Ishikawa (cell line): ENCODE data around the gene ARHGAP32.

ENCODE experiments used
- CEBPB ChIP-seq: IDR thresholded peaks from 2 replicates; pipeline ENCODE4 v1.6.1; 2012
- MAX ChIP-seq: IDR thresholded peaks from 2 replicates; pipeline ENCODE4 v1.6.1; 2012
- NFIC ChIP-seq: IDR thresholded peaks from 2 replicates; pipeline ENCODE4 v1.6.1; 2012
- RAD21 ChIP-seq: IDR thresholded peaks from 2 replicates; pipeline ENCODE4 v1.6.1; 2012; ENCODE audit warnings: low read depth
- REST ChIP-seq: IDR thresholded peaks from 2 replicates; pipeline ENCODE4 v1.6.1; 2012; ENCODE audit warnings: low read depth, mild to moderate bottlenecking
- TAF1 ChIP-seq: IDR thresholded peaks from 2 replicates; pipeline ENCODE4 v1.6.1; 2012; ENCODE audit warnings: low read depth, mild to moderate bottlenecking
- TCF12 ChIP-seq: IDR thresholded peaks from 2 replicates; pipeline ENCODE4 v1.6.1; 2012; ENCODE audit warnings: low read depth
- YY1 ChIP-seq: IDR thresholded peaks from 2 replicates; pipeline ENCODE4 v1.6.1; 2012; ENCODE audit warnings: low read depth

GRCh38 chr11:129208863-129209262, 16.7 kb upstream of the ARHGAP32 start:
- TF ChIP-seq YY1 = no peak
- no peak for TF ChIP-seq REST
- TF ChIP-seq RAD21 = no peak
- TF ChIP-seq CEBPB = no peak
- TF ChIP-seq MAX = no peak
- no peak for TF ChIP-seq NFIC
- no peak for TF ChIP-seq TCF12
- TF ChIP-seq TAF1 = no peak
